HG03457 (cell line): ENCODE results near the gene THAP2.
A peak's percentile ranks its signal among the peaks of the same experiment; 100 is the strongest.

Experiments
- ATAC-seq: cut with Tn5 transposase; IDR thresholded peaks from one replicate; pipeline ENCODE4 v1.9.1; 2021; ENCODE audit warnings: moderate number of reproducible peaks; ENCODE audit not compliant: unreplicated experiment

Gene THAP2

GRCh38 chr12:71663561-71664410 lies at the start of gene THAP2, which contains the start of gene ZFC3H1:
THAP2 (plus strand) TSS chr12:71664301; CDS start chr12:71664510, 209 bp downstream.
ZFC3H1 (minus strand) TSS chr12:71663848; CDS start chr12:71663610, 238 bp downstream.
- ATAC-seq, result peak; percentile 87

GRCh38 chr12:71621938-71622337 lies 42.2 kb upstream of the THAP2 start:
- no peak for ATAC-seq

- no peak for ATAC-seq
Observed at GRCh38 chr12:71625476-71625875, 38.6 kb upstream of the THAP2 start.

GRCh38 chr12:71626098-71626497 lies 38.0 kb upstream of the THAP2 start:
- no peak for ATAC-seq

- no peak for ATAC-seq
Observed at GRCh38 chr12:71626768-71627167, 37.3 kb upstream of the THAP2 start.

GRCh38 chr12:71627438-71628002 lies 36.6 kb upstream of the THAP2 start:
- ATAC-seq, result no peak

- ATAC-seq, result no peak
Observed at GRCh38 chr12:71636704-71637115, 27.4 kb upstream of the THAP2 start.

GRCh38 chr12:71638499-71638898 lies 25.6 kb upstream of the THAP2 start:
- ATAC-seq, result no peak

GRCh38 chr12:71639341-71639760 lies 24.8 kb upstream of the THAP2 start:
- ATAC-seq, result peak; percentile 45

GRCh38 chr12:71640316-71640715 lies 23.8 kb upstream of the THAP2 start:
- ATAC-seq, result no peak

- no peak for ATAC-seq
Observed at GRCh38 chr12:71641390-71641789, 22.7 kb upstream of the THAP2 start.

- ATAC-seq, result no peak
Observed at GRCh38 chr12:71642264-71642663, 21.8 kb upstream of the THAP2 start.

- no peak for ATAC-seq
Observed at GRCh38 chr12:71645268-71645667, 18.8 kb upstream of the THAP2 start.

GRCh38 chr12:71646512-71646911 lies 17.6 kb upstream of the THAP2 start:
- ATAC-seq, result no peak

GRCh38 chr12:71648537-71648936 lies 15.6 kb upstream of the THAP2 start:
- ATAC-seq, result no peak

- no peak for ATAC-seq
Observed at GRCh38 chr12:71649401-71649800, 14.7 kb upstream of the THAP2 start.

GRCh38 chr12:71652656-71653055 lies 11.4 kb upstream of the THAP2 start:
- no peak for ATAC-seq

GRCh38 chr12:71653137-71653536 lies 11.0 kb upstream of the THAP2 start:
- no peak for ATAC-seq

- no peak for ATAC-seq
Observed at GRCh38 chr12:71654200-71654599, 9.9 kb upstream of the THAP2 start.

GRCh38 chr12:71655495-71655894 lies 8.6 kb upstream of the THAP2 start:
- no peak for ATAC-seq

- no peak for ATAC-seq
Observed at GRCh38 chr12:71655907-71656306, 8.2 kb upstream of the THAP2 start.

GRCh38 chr12:71656740-71657139 lies 7.4 kb upstream of the THAP2 start:
- no peak for ATAC-seq
